CD14-positive monocyte (primary cell): Measurements from ENCODE around the gene POU5F2. TPM values are rescaled to one million over a fixed set of nuclear protein-coding genes. Genes with fewer than 3 reads are reported as not detected.

Experiments used
- DNase-seq, 3 donors: peaks; one replicate each; pipeline ENCODE4 v3.0.0-alpha.2; 2011 to 2022
- H2AFZ ChIP-seq: 2 replicates; pipeline ENCODE4 v1.6.0; 2012; ENCODE audit warnings: mild to moderate bottlenecking, low read depth, low read length, inconsistent platforms; ENCODE audit not compliant: insufficient read depth, poor library complexity, severe bottlenecking
- H3K27ac ChIP-seq, 2 donors: 1 replicate in 1 of 2; 2 replicates in 1 of 2; pipeline ENCODE4 v1.5.1; 2012 to 2013; ENCODE audit warnings: low read length in 2 of 2, control low read depth in 1 of 2, inconsistent platforms in 1 of 2, low read depth in 1 of 2, mild to moderate bottlenecking in 1 of 2
- H3K27me3 ChIP-seq, 2 donors: one replicate each; pipeline versions ENCODE4 v1.6.0 to v1.6.1; 2011 to 2013; ENCODE audit warnings: low read length in 2 of 2; ENCODE audit not compliant: control insufficient read depth in 2 of 2, insufficient read depth in 2 of 2
- H3K36me3 ChIP-seq, 2 donors: replicated peaks in 1 of 2; 1 replicate in 1 of 2; 2 replicates in 1 of 2; pipeline versions ENCODE4 v1.5.1 to v1.6.1; 2012 to 2013; ENCODE audit warnings: low read length in 2 of 2, control low read depth in 1 of 2, inconsistent platforms in 1 of 2, mild to moderate bottlenecking in 1 of 2; ENCODE audit not compliant: insufficient read depth in 2 of 2, control insufficient read depth in 1 of 2
- H3K4me1 ChIP-seq, 2 donors: 1 replicate in 1 of 2; 2 replicates in 1 of 2; pipeline versions ENCODE4 v1.5.1 to v1.6.1; 2012 to 2013; ENCODE audit warnings: low read length in 2 of 2, control low read depth in 1 of 2, inconsistent platforms in 1 of 2, mild to moderate bottlenecking in 1 of 2, moderate library complexity in 1 of 2; ENCODE audit not compliant: insufficient read depth in 2 of 2, control insufficient read depth in 1 of 2
- H3K4me2 ChIP-seq: replicated peaks from 2 replicates; pipeline ENCODE3; 2012; ENCODE audit warnings: low read length, moderate library complexity, mild to moderate bottlenecking; ENCODE audit not compliant: poor library complexity, severe bottlenecking; ENCODE audit errors: extremely low read depth
- H3K4me3 ChIP-seq, 3 experiments: fragments of 200-600 bp in 1 of 3; sonication (generic) in 1 of 3; replicated peaks in 1 of 3; 1 replicate in 2 of 3; 2 replicates in 1 of 3; pipeline ENCODE4 v1.5.1; 2011 to 2013; ENCODE audit warnings: low read length in 3 of 3, mild to moderate bottlenecking in 3 of 3, control low read depth in 2 of 3, low read depth in 2 of 3, inconsistent platforms in 1 of 3, moderate library complexity in 1 of 3
- H3K79me2 ChIP-seq: 2 replicates; pipeline ENCODE4 v1.6.0; 2012; ENCODE audit warnings: mild to moderate bottlenecking, control low read depth, inconsistent platforms, low read length, moderate library complexity; ENCODE audit not compliant: insufficient read depth
- H3K9ac ChIP-seq: 2 replicates; pipeline ENCODE4 v1.6.0; 2017; ENCODE audit warnings: low read length, mild to moderate bottlenecking; ENCODE audit not compliant: insufficient read depth, poor library complexity, severe bottlenecking
- H3K9me3 ChIP-seq, 2 donors: replicated peaks in 1 of 2; 1 replicate in 1 of 2; 2 replicates in 1 of 2; pipeline versions ENCODE4 v1.5.1 to v1.6.1; 2012 to 2013; ENCODE audit warnings: low read length in 2 of 2, control low read depth in 1 of 2; ENCODE audit not compliant: control insufficient read depth in 1 of 2, insufficient read depth in 1 of 2
- H4K20me1 ChIP-seq: 2 replicates; pipeline ENCODE4 v1.6.0; 2012; ENCODE audit warnings: mild to moderate bottlenecking, low read length, control low read depth, moderate library complexity; ENCODE audit not compliant: insufficient read depth
- H3K27ac Mint-ChIP-seq, 7 donors: one replicate each; pipeline ENCODE4 v1.8.0; 2020; ENCODE audit warnings: mild to moderate bottlenecking in 7 of 7, mixed read lengths in 7 of 7, moderate library complexity in 6 of 7, inconsistent platforms in 2 of 7
- H3K27me3 Mint-ChIP-seq, 3 donors: one replicate each; pipeline ENCODE4 v1.8.0; 2021 to 2022; ENCODE audit warnings: low read depth in 3 of 3, mild to moderate bottlenecking in 3 of 3, mixed read lengths in 3 of 3, moderate library complexity in 3 of 3, inconsistent platforms in 1 of 3
- H3K36me3 Mint-ChIP-seq, 2 donors: one replicate each; pipeline ENCODE4 v1.8.0; 2020; ENCODE audit warnings: mixed read lengths in 2 of 2, inconsistent platforms in 1 of 2, mild to moderate bottlenecking in 1 of 2
- H3K4me1 Mint-ChIP-seq: one replicate; pipeline ENCODE4 v1.8.0; 2020; ENCODE audit warnings: mild to moderate bottlenecking, mixed read lengths
- H3K4me3 Mint-ChIP-seq, 2 donors: one replicate each; pipeline ENCODE4 v1.8.0; 2020; ENCODE audit warnings: mild to moderate bottlenecking in 2 of 2, mixed read lengths in 2 of 2, moderate library complexity in 1 of 2
- H3K9me3 Mint-ChIP-seq, 7 donors: one replicate each; pipeline ENCODE4 v1.8.0; 2020 to 2022; ENCODE audit warnings: mixed read lengths in 7 of 7, mild to moderate bottlenecking in 6 of 7, moderate library complexity in 6 of 7, inconsistent platforms in 2 of 7
- WGBS: methylation state at CpG from one replicate; pipeline ENCODE4 v1.1.5; 2013; ENCODE audit warnings: missing lambda C conversion rate; ENCODE audit not compliant: insufficient coverage; 5-methylcytosine and 5-hydroxymethylcytosine counted together
- intact Hi-C, 2 donors: fragments of 100-400 bp; cut with micrococcal nuclease; formaldehyde crosslinking; loops; one replicate each; pipeline versions ENCODE4 v1.15.0 to v1.15.1; 2023
- polyA plus RNA-seq, 3 donors: library from polyadenylated mRNA; depleted of rRNA in 1 of 3; unstranded in 2 of 3; stranded (reverse) in 1 of 3; fragments of 300-500 nt in 2 of 3; fragments of >200 nt in 1 of 3; fragmentation: Illumina TruSeq in 2 of 3; gene quantifications; 1 replicate in 2 of 3; 2 replicates in 1 of 3; pipeline ENCODE4 v1.2.3, GENCODE V29; 2012 to 2021
- TF ChIP-seq, protein P1 (sequence below): fragments of 200-600 bp; IDR thresholded peaks from one replicate; pipeline ENCODE4 v1.8.0; 2022; ENCODE audit warnings: antibody characterized with exemption, mild to moderate bottlenecking

Gene POU5F2
- polyA plus RNA-seq, 3 donors, result 0.04 to 0.05 TPM; not detected in 1

DNA sequence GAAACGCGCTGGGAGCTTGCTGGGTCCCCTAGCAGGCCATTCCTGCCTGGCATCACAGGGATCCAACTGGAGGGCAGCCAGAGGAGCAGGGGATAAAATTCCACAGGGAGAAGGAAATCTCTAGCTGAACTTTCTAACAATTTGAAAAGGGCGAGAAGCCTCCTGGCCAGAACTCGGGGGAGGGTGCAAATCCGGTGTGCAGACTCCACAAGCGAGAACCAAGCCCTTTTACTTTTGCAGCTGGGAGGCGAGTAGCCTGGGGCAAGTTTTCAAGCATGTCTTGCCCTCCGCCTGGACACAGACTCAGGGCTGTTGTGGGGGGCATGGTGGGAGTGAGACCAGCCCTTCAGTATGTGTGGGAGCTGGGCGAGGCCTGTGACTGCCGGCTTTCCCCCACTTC lies 14.3 kb upstream of the POU5F2 start:
- peaks cover 0 to 5% (median 2%) of the 10 kb centered on the region in 3 donors for H3K27me3 Mint-ChIP-seq
- no peaks in the 10 kb centered on the region for H3K79me2 ChIP-seq
- 100% methylated on average over 7 of the region's 10 CpGs for WGBS
- H3K9ac ChIP-seq, result no peak overlapping the region
- intact Hi-C loops, result no loop called here
- H3K9me3 Mint-ChIP-seq, result peaks cover 11 to 22% (median 16%) of the 10 kb centered on the region in 7 donors
- peak overlapping the region in 2 of 7 donors; percentile 42 to 68 for H3K27ac Mint-ChIP-seq
- peaks cover 0 to 12% of the 10 kb centered on the region in 2 donors for H3K9me3 ChIP-seq
- H3K4me3 ChIP-seq, result no peak overlapping the region
- DNase-seq, result no peak
- no peaks in the 10 kb centered on the region for H3K36me3 ChIP-seq
- H3K4me3 Mint-ChIP-seq, result no peak overlapping the region
- no peak overlapping the region for H2AFZ ChIP-seq
- no peaks in the 10 kb centered on the region for H4K20me1 ChIP-seq
- H3K27me3 ChIP-seq, result no peaks in the 10 kb centered on the region
- no peaks in the 10 kb centered on the region for H3K4me1 Mint-ChIP-seq
- H3K36me3 Mint-ChIP-seq, result peaks cover 3 to 6% of the 10 kb centered on the region in 2 donors
- no peaks in the 10 kb centered on the region for H3K4me1 ChIP-seq
- no peak overlapping the region for H3K27ac ChIP-seq
- TF ChIP-seq, protein P1, sequence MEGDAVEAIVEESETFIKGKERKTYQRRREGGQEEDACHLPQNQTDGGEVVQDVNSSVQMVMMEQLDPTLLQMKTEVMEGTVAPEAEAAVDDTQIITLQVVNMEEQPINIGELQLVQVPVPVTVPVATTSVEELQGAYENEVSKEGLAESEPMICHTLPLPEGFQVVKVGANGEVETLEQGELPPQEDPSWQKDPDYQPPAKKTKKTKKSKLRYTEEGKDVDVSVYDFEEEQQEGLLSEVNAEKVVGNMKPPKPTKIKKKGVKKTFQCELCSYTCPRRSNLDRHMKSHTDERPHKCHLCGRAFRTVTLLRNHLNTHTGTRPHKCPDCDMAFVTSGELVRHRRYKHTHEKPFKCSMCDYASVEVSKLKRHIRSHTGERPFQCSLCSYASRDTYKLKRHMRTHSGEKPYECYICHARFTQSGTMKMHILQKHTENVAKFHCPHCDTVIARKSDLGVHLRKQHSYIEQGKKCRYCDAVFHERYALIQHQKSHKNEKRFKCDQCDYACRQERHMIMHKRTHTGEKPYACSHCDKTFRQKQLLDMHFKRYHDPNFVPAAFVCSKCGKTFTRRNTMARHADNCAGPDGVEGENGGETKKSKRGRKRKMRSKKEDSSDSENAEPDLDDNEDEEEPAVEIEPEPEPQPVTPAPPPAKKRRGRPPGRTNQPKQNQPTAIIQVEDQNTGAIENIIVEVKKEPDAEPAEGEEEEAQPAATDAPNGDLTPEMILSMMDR, result no peak
- no peak overlapping the region for H3K4me2 ChIP-seq

DNA sequence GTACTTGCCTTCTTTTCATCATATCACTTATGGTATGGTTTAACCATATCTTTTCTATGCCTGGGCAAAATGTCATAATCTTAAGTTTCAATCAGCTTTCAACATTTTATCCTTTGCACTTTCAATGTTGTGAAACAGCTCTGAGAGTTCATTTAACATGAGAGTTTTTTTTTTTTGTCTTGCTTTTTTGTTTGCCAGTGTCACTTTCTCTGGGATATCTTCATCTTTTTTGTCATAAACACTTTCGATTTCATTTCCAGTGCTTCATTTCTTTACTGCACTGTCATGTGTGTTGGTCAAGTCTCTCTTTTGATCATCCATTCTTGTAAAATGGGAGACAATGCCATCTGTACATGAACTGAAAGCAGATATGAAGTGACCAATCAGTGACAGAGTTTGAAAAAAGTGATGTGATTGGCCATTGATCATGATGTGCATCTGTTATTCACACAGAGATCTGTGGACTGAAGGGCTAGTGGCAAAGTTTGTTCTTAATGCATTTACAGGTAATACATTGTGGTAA lies 7.5 kb upstream of the POU5F2 start:
- H3K4me3 ChIP-seq, result no peak overlapping the region
- no CpG with 5 or more reads among the region's 1 CpG for WGBS
- Mint-ChIP-seq H3K9me3 (peaks cover 0 to 3% (median 0%) of the 10 kb centered on the region in 7 donors), H3K36me3 (peaks cover 0 to 2% of the 10 kb centered on the region in 2 donors), H3K4me3 (no peak overlapping the region), H3K4me1 (peaks cover 3% of the 10 kb centered on the region), H3K27me3 (no peaks in the 10 kb centered on the region), H3K27ac (no peak overlapping the region)
- no peaks in the 10 kb centered on the region for H3K79me2 ChIP-seq
- no peak overlapping the region for H2AFZ ChIP-seq
- H3K27me3 ChIP-seq, result no peaks in the 10 kb centered on the region
- intact Hi-C loops, result no loop called here
- no peaks in the 10 kb centered on the region for H3K36me3 ChIP-seq
- H3K4me1 ChIP-seq, result no peaks in the 10 kb centered on the region
- H3K4me2 ChIP-seq, result no peak overlapping the region
- no peaks in the 10 kb centered on the region for H3K9me3 ChIP-seq
- no peak for DNase-seq
- no peaks in the 10 kb centered on the region for H4K20me1 ChIP-seq
- TF ChIP-seq, protein P1, result no peak
- H3K9ac ChIP-seq, result no peak overlapping the region
- H3K27ac ChIP-seq, result no peak overlapping the region
